Suprapubic skin (tissue), 4 donors: Measurements from ENCODE around the gene SCNN1G. TPM values are rescaled to one million over a fixed set of nuclear protein-coding genes. Genes with fewer than 3 reads are reported as not detected.

ENCODE experiments used
- DNase-seq, 2 donors: peaks; one replicate each; pipeline ENCODE4 v3.0.0-alpha.2; 2019; ENCODE audit warnings: low spot score in 2 of 2
- H3K27ac ChIP-seq: fragments of 200-600 bp; sonication (generic); one replicate; pipeline ENCODE4 v1.5.1; 2019
- H3K27me3 ChIP-seq: fragments of 200-600 bp; sonication (generic); one replicate; pipeline ENCODE4 v1.5.1; 2019
- H3K36me3 ChIP-seq: fragments of 200-600 bp; sonication (generic); one replicate; pipeline ENCODE4 v1.5.1; 2019
- H3K4me1 ChIP-seq: fragments of 200-600 bp; sonication (generic); one replicate; pipeline ENCODE4 v1.5.1; 2019
- H3K4me3 ChIP-seq: fragments of 200-600 bp; sonication (generic); one replicate; pipeline ENCODE4 v1.5.1; 2019; ENCODE audit warnings: mild to moderate bottlenecking
- H3K9me3 ChIP-seq: fragments of 200-600 bp; sonication (generic); one replicate; pipeline ENCODE4 v1.5.1; 2019
- CTCF ChIP-seq, 2 donors: fragments of 200-600 bp in 1 of 2; fragments of 450-650 bp in 1 of 2; sonication (generic) in 1 of 2; IDR thresholded peaks; one replicate each; pipeline ENCODE4 v1.5.1; 2016 to 2019; ENCODE audit warnings: antibody characterized with exemption in 2 of 2, mild to moderate bottlenecking in 1 of 2, moderate library complexity in 1 of 2
- EP300 ChIP-seq: sonication (generic); formaldehyde crosslinking; IDR thresholded peaks from one replicate; pipeline ENCODE4 v1.6.1; 2017; ENCODE audit warnings: antibody characterized with exemption
- POLR2A ChIP-seq, 2 donors: fragments of 450-650 bp; IDR thresholded peaks; one replicate each; pipeline ENCODE4 v1.6.1; 2017; ENCODE audit warnings: antibody characterized with exemption in 2 of 2, mild to moderate bottlenecking in 2 of 2, moderate library complexity in 2 of 2
- POLR2AphosphoS5 ChIP-seq, 3 donors: sonication (generic); formaldehyde crosslinking; IDR thresholded peaks; one replicate each; pipeline ENCODE4 v1.6.1; 2017; ENCODE audit warnings: antibody characterized with exemption in 3 of 3
- WGBS: methylation state at CpG from one replicate; pipeline ENCODE4 v1.1.5; 2018; 5-methylcytosine and 5-hydroxymethylcytosine counted together
- total RNA-seq, 4 donors: library from RNA; depleted of rRNA; stranded (reverse); fragments of >200 nt; gene quantifications; one replicate each; pipeline ENCODE4 v1.1.0, GENCODE V29; 2016

Gene SCNN1G
- total RNA-seq, 4 donors from 2014 or later: 8.5 to 25.6 (median 16.6) TPM

GRCh38 chr16:23227529-23227928 is 45.0 kb downstream of the SCNN1G start:
- H3K9me3 ChIP-seq: no peaks in the 10 kb centered on the region
- no peaks in the 10 kb centered on the region for H3K4me1 ChIP-seq
- H3K4me3 ChIP-seq: no peak overlapping the region
- TF ChIP-seq POLR2AphosphoS5 (IDR thresholded peaks at IDR 0.05): no peak
- no peak for TF ChIP-seq POLR2A (IDR thresholded peaks at IDR 0.05)
- TF ChIP-seq EP300: no peak
- TF ChIP-seq CTCF (IDR thresholded peaks at IDR 0.05): no peak
- no peaks in the 10 kb centered on the region for H3K36me3 ChIP-seq
- WGBS: 85% methylated on average over 4 of the region's 4 CpGs
- H3K27ac ChIP-seq: no peak overlapping the region
- no peaks in the 10 kb centered on the region for H3K27me3 ChIP-seq
- DNase-seq: no peak

- Histone ChIP-seq H3K36me3 (no peaks in the 10 kb centered on the region), H3K4me3 (no peak overlapping the region), H3K27ac (no peak overlapping the region), H3K9me3 (no peaks in the 10 kb centered on the region), H3K27me3 (no peaks in the 10 kb centered on the region), H3K4me1 (no peaks in the 10 kb centered on the region)
- 53% methylated on average over 4 of the region's 4 CpGs for WGBS
- DNase-seq: no peak
- TF ChIP-seq POLR2A (IDR thresholded peaks at IDR 0.05) (no peak), CTCF (IDR thresholded peaks at IDR 0.05) (no peak), EP300 (no peak), POLR2AphosphoS5 (IDR thresholded peaks at IDR 0.05) (no peak)
Observed at GRCh38 chr16:23229714-23230113, 47.2 kb downstream of the SCNN1G start.

GRCh38 chr16:23232806-23233205 is 50.3 kb downstream of the SCNN1G start:
- 53% methylated on average over 2 of the region's 2 CpGs for WGBS
- DNase-seq: no peak

GRCh38 chr16:23235176-23235575 is 52.6 kb downstream of the SCNN1G start:
- Histone ChIP-seq H3K4me3 (no peak overlapping the region), H3K9me3 (no peaks in the 10 kb centered on the region), H3K36me3 (no peaks in the 10 kb centered on the region), H3K27me3 (no peaks in the 10 kb centered on the region), H3K4me1 (no peaks in the 10 kb centered on the region), H3K27ac (no peak overlapping the region)
- 87% methylated on average over 4 of the region's 4 CpGs for WGBS
- no peak for DNase-seq
- TF ChIP-seq POLR2A (IDR thresholded peaks at IDR 0.05) (no peak), EP300 (no peak), POLR2AphosphoS5 (IDR thresholded peaks at IDR 0.05) (no peak), CTCF (IDR thresholded peaks at IDR 0.05) (no peak)

More at GRCh38 chr16:23232806-23233205, 50.3 kb downstream of the SCNN1G start:
- Histone ChIP-seq H3K9me3 (no peaks in the 10 kb centered on the region), H3K36me3 (no peaks in the 10 kb centered on the region), H3K27me3 (no peaks in the 10 kb centered on the region), H3K4me3 (no peak overlapping the region), H3K4me1 (no peaks in the 10 kb centered on the region), H3K27ac (no peak overlapping the region)
- TF ChIP-seq POLR2AphosphoS5 (IDR thresholded peaks at IDR 0.05) (no peak), EP300 (no peak), CTCF (IDR thresholded peaks at IDR 0.05) (no peak), POLR2A (IDR thresholded peaks at IDR 0.05) (no peak)

- TF ChIP-seq POLR2AphosphoS5 (IDR thresholded peaks at IDR 0.05): no peak
- no peak for TF ChIP-seq CTCF (IDR thresholded peaks at IDR 0.05)
- TF ChIP-seq POLR2A (IDR thresholded peaks at IDR 0.05): no peak
- TF ChIP-seq EP300: no peak
- no peaks in the 10 kb centered on the region for H3K36me3 ChIP-seq
- no peak overlapping the region for H3K27ac ChIP-seq
- DNase-seq: no peak
- no peak overlapping the region for H3K4me3 ChIP-seq
- no peaks in the 10 kb centered on the region for H3K9me3 ChIP-seq
- H3K27me3 ChIP-seq: no peaks in the 10 kb centered on the region
- 100% methylated on average over 1 of the region's 1 CpG for WGBS
- H3K4me1 ChIP-seq: no peaks in the 10 kb centered on the region
Observed at GRCh38 chr16:23236983-23237382, 54.4 kb downstream of the SCNN1G start.
